Hair follicle dermal papilla cell (primary cell): Measurements from ENCODE around the gene TMEM185A. TPM values are rescaled to one million over a fixed set of nuclear protein-coding genes. Genes with fewer than 3 reads are reported as not detected.

Experiments used
- total RNA-seq: library from RNA; depleted of rRNA; stranded (reverse); fragments of >200 nt; gene quantifications from 2 replicates; pipeline ENCODE4 v1.2.3, GENCODE V29; 2012

TMEM185A gene
- 16.9 and 23.2 TPM in 2 replicates for total RNA-seq

GRCh38 chrX:149631234-149632165 lies at the start of gene TMEM185A:
TSS of gene TMEM185A (minus strand) at chrX:149631792. CDS start at chrX:149631580, 212 bp downstream.

GRCh38 chrX:149595214-149595613 lies 36.4 kb downstream of the TMEM185A start, which contains the start of gene HSFX2:
TSS of gene HSFX2 (minus strand) at chrX:149595314. CDS start at chrX:149594700, 614 bp downstream.

GRCh38 chrX:149587359-149587758 lies 44.2 kb downstream of the TMEM185A start, which contains the start of gene MAGEA9B:
TSS of gene MAGEA9B (minus strand) at chrX:149587459. CDS start at chrX:149583179, 4,280 bp downstream.

GRCh38 chrX:149549701-149550100 lies 81.9 kb downstream of the TMEM185A start, which contains the start of gene HSFX3:
TSS of gene HSFX3 (minus strand) at chrX:149549924. CDS start at chrX:149549852, 72 bp downstream.

Other genes starting within 250 kb of the TMEM185A start
- gene IDS, start 126.5 kb downstream of the TMEM185A start, total RNA-seq: 48.9 and 51.1 TPM in 2 replicates
- gene EOLA1, start 90.8 kb downstream of the TMEM185A start, total RNA-seq: 12.5 and 13.1 TPM in 2 replicates
- not detected in 2 replicates for gene HSFX3, start 81.9 kb downstream of the TMEM185A start, total RNA-seq
- not detected in 2 replicates for gene MAGEA9B, start 44.3 kb downstream of the TMEM185A start, total RNA-seq
- gene HSFX2, start 36.5 kb downstream of the TMEM185A start, total RNA-seq: not detected in 2 replicates
- not detected in 2 replicates for gene MAGEA11, start 80.3 kb upstream of the TMEM185A start, total RNA-seq
- gene HSFX1, start 142.3 kb upstream of the TMEM185A start, total RNA-seq: 0.97 and 1.3 TPM in 2 replicates
- not detected in 2 replicates for gene MAGEA9, start 150.1 kb upstream of the TMEM185A start, total RNA-seq
- gene MAGEA8, start 249.4 kb upstream of the TMEM185A start, total RNA-seq: not detected in 2 replicates